NCI-H345 (cell line): ENCODE data around the gene BCL2L14.
"Not testable (repeated sequence)": the region's sequence is repeated elsewhere in the genome, so short reads cannot be mapped to it uniquely, and the experiment has no call there.

Source experiments
- DNase-seq: peaks from one replicate; lab custom pipeline; 2025; lab: John Stamatoyannopoulos, UW

Gene BCL2L14

GRCh38 chr12:12107678-12108077 lies 36.9 kb downstream of the BCL2L14 start:
- no peak for DNase-seq

GRCh38 chr12:12108441-12109058 lies 37.8 kb downstream of the BCL2L14 start:
- DNase-seq, result no peak

GRCh38 chr12:12110923-12111555 lies 40.3 kb downstream of the BCL2L14 start:
- DNase-seq, result not testable (repeated sequence)

- no peak for DNase-seq
Observed at GRCh38 chr12:12115514-12115913, 44.8 kb downstream of the BCL2L14 start.

- DNase-seq, result no peak
Observed at GRCh38 chr12:12116677-12117076, 45.9 kb downstream of the BCL2L14 start.

GRCh38 chr12:12121061-12121460 lies 50.3 kb downstream of the BCL2L14 start:
- no peak for DNase-seq

GRCh38 chr12:12123036-12123604 lies 52.4 kb downstream of the BCL2L14 start:
- no peak for DNase-seq

GRCh38 chr12:12126551-12126950 lies 55.8 kb downstream of the BCL2L14 start:
- DNase-seq, result no peak

- no peak for DNase-seq
Observed at GRCh38 chr12:12127304-12127703, 56.6 kb downstream of the BCL2L14 start.

- DNase-seq, result no peak
Observed at GRCh38 chr12:12128670-12129069, 57.9 kb downstream of the BCL2L14 start.

GRCh38 chr12:12133259-12133658 lies 62.5 kb downstream of the BCL2L14 start:
- DNase-seq, result no peak

GRCh38 chr12:12133785-12134184 lies 63.0 kb downstream of the BCL2L14 start:
- DNase-seq, result no peak

GRCh38 chr12:12138203-12139154 lies 67.7 kb downstream of the BCL2L14 start:
- no peak for DNase-seq

GRCh38 chr12:12141000-12141399 lies 70.3 kb downstream of the BCL2L14 start:
- DNase-seq, result no peak

GRCh38 chr12:12144531-12144930 lies 73.8 kb downstream of the BCL2L14 start:
- DNase-seq, result not testable (repeated sequence)

- no peak for DNase-seq
Observed at GRCh38 chr12:12147111-12147510, 76.4 kb downstream of the BCL2L14 start.
